Type B pancreatic cell (in vitro differentiated cells): ENCODE measurements around the gene COL20A1. TPM values are rescaled to one million over a fixed set of nuclear protein-coding genes. Genes with fewer than 3 reads are reported as not detected.
"Not testable (repeated sequence)": the region's sequence is repeated elsewhere in the genome, so short reads cannot be mapped to it uniquely, and the experiment has no call there.

Experiments
- DNase-seq: peaks from one replicate; pipeline ENCODE4 v3.0.0; 2021; ENCODE audit warnings: mixed read lengths; ENCODE audit not compliant: unreplicated experiment; ENCODE audit errors: extremely low spot score
- H3K27ac Mint-ChIP-seq: 2 replicates; pipeline ENCODE4 v1.8.0; 2021; ENCODE audit warnings: mild to moderate bottlenecking, mixed read lengths
- H3K27me3 Mint-ChIP-seq: 2 replicates; pipeline ENCODE4 v1.8.0; 2021; ENCODE audit warnings: mixed read lengths
- H3K36me3 Mint-ChIP-seq: 2 replicates; pipeline ENCODE4 v1.8.0; 2021; ENCODE audit warnings: mixed read lengths
- H3K4me1 Mint-ChIP-seq: one replicate; pipeline ENCODE4 v1.8.0; 2021; ENCODE audit warnings: mixed read lengths; ENCODE audit not compliant: unreplicated experiment
- H3K4me3 Mint-ChIP-seq: 2 replicates; pipeline ENCODE4 v1.8.0; 2021; ENCODE audit warnings: mild to moderate bottlenecking, mixed read lengths
- H3K9me3 Mint-ChIP-seq: 2 replicates; pipeline ENCODE4 v1.8.0; 2021; ENCODE audit warnings: mixed read lengths
- CTCF ChIP-seq: fragments of 200-600 bp; sonication (generic); conservative IDR thresholded peaks from 2 replicates; pipeline ENCODE4 v1.5.0; 2021; ENCODE audit warnings: antibody characterized with exemption, mild to moderate bottlenecking
- total RNA-seq: library from RNA; stranded (reverse); gene quantifications from 2 replicates; pipeline ENCODE4 v1.2.1, GENCODE V29; 2021; ENCODE audit warnings: low replicate concordance

Gene COL20A1
- total RNA-seq, 1 donor from 2014 or later = 0.36 TPM

GRCh38 chr20:63248835-63249591, 44.0 kb upstream of the COL20A1 start:
- H3K9me3 Mint-ChIP-seq = no peaks in the 10 kb centered on the region
- TF ChIP-seq CTCF = no peak
- H3K27me3 Mint-ChIP-seq = peaks cover 20% of the 10 kb centered on the region
- peak overlapping the region; percentile 68 for H3K27ac Mint-ChIP-seq
- no peak for DNase-seq
- H3K4me3 Mint-ChIP-seq = no peak overlapping the region
- peaks cover 7% of the 10 kb centered on the region for H3K4me1 Mint-ChIP-seq
- no peaks in the 10 kb centered on the region for H3K36me3 Mint-ChIP-seq

DNA sequence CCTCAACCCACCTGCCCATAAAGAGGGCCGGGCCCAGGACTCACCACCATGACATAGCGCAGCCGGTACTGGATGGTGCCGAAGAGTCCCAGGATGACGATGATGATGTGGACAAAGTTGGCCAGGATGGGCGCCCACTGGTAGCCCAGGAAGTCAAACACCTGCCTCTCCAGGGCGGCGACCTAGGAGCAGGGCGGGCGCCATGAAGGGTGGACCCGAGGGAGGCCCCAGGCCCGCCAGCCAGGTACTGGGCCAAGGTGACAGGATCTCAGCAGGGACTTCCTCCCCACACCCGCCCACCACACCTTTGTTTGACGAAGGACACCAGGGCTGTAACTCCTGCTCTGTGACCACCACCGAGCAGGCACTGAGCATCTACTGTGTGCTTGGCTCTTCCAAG, 43.1 kb upstream of the COL20A1 start:
- H3K9me3 Mint-ChIP-seq = no peaks in the 10 kb centered on the region
- peaks cover 23% of the 10 kb centered on the region for H3K27me3 Mint-ChIP-seq
- H3K27ac Mint-ChIP-seq = no peak overlapping the region
- no peak overlapping the region for H3K4me3 Mint-ChIP-seq
- no peak for DNase-seq
- TF ChIP-seq CTCF = no peak
- H3K4me1 Mint-ChIP-seq = peaks cover 7% of the 10 kb centered on the region
- no peaks in the 10 kb centered on the region for H3K36me3 Mint-ChIP-seq

DNA sequence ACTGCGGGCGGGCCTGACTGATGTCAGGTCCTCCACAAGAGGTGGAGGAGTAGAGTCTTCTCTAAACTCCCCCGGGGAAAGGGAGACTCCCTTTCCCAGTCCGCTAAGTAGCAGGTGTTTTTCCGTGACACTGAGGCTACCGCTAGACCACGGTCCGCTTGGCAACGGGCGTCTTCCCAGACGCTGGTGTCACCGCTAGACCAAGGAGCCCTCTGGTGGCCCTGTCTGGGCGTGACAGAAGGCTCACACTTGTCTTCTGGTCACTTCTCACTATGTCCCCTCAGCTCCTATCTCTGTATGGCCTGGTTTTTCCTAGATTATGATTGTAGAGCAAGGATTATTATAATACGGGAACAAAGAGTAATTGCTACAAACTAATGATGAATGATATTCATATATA, 41.6 kb upstream of the COL20A1 start:
- H3K36me3 Mint-ChIP-seq, H3K9me3 Mint-ChIP-seq, DNase-seq, H3K27ac Mint-ChIP-seq: not testable (repeated sequence)
- Mint-ChIP-seq H3K4me1 (peaks cover 18% of the 10 kb centered on the region), H3K4me3 (peak overlapping the region; percentile 54), H3K27me3 (peaks cover 35% of the 10 kb centered on the region)
- peak; percentile 56 for TF ChIP-seq CTCF

- Mint-ChIP-seq H3K4me3 (no peak overlapping the region), H3K36me3 (no peaks in the 10 kb centered on the region), H3K9me3 (no peaks in the 10 kb centered on the region), H3K27me3 (peaks cover 39% of the 10 kb centered on the region), H3K4me1 (peaks cover 26% of the 10 kb centered on the region), H3K27ac (no peak overlapping the region)
- DNase-seq = no peak
- TF ChIP-seq CTCF = no peak
Observed at GRCh38 chr20:63252284-63252711, 40.7 kb upstream of the COL20A1 start.

GRCh38 chr20:63253065-63253437, 39.9 kb upstream of the COL20A1 start:
- Mint-ChIP-seq H3K27ac (peak overlapping the region; percentile 61), H3K36me3 (no peaks in the 10 kb centered on the region), H3K27me3 (peaks cover 39% of the 10 kb centered on the region), H3K4me1 (peaks cover 26% of the 10 kb centered on the region), H3K4me3 (peak overlapping the region; percentile 80), H3K9me3 (no peaks in the 10 kb centered on the region)
- TF ChIP-seq CTCF = no peak
- no peak for DNase-seq
